Coronary artery (tissue), 2 donors: ENCODE measurements around the gene TSPAN17.

ENCODE experiments used
- DNase-seq: peaks from one replicate; pipeline ENCODE4 v3.0.0-alpha.2; 2017; ENCODE audit warnings: low spot score
- H3K27ac ChIP-seq, 2 donors: fragments of 200-600 bp; sonication (generic); one replicate each; pipeline ENCODE4 v1.5.1; 2016 to 2019
- H3K4me3 ChIP-seq: fragments of 200-600 bp; sonication (generic); 2 replicates; pipeline ENCODE4 v1.5.1; 2016; ENCODE audit warnings: mild to moderate bottlenecking, moderate library complexity
- TF ChIP-seq, protein P1 (sequence below): fragments of 200-600 bp; sonication (generic); IDR thresholded peaks from one replicate; pipeline ENCODE4 v1.5.1; 2019; ENCODE audit warnings: antibody characterized with exemption

Gene TSPAN17

DNA sequence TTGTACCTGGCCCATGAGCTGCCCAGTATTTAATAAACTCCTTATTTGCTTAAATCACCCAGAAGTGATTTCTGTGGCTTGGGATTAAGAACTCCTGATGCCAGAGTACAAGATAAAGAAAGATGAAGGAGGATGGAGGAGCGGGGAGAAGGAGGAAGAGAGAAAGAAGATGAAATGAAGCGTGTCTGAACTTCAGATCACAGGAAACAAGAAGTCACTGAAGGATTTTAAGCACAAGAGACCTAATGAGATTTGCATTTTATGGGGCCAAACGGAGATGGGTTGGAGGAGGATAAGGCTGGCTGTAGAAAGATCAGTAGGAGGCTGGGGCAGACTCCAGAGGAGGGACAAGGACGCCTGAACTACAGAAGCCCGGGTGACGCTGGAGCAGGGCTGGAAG is 13.7 kb upstream of the TSPAN17 start:
- TF ChIP-seq, protein P1, sequence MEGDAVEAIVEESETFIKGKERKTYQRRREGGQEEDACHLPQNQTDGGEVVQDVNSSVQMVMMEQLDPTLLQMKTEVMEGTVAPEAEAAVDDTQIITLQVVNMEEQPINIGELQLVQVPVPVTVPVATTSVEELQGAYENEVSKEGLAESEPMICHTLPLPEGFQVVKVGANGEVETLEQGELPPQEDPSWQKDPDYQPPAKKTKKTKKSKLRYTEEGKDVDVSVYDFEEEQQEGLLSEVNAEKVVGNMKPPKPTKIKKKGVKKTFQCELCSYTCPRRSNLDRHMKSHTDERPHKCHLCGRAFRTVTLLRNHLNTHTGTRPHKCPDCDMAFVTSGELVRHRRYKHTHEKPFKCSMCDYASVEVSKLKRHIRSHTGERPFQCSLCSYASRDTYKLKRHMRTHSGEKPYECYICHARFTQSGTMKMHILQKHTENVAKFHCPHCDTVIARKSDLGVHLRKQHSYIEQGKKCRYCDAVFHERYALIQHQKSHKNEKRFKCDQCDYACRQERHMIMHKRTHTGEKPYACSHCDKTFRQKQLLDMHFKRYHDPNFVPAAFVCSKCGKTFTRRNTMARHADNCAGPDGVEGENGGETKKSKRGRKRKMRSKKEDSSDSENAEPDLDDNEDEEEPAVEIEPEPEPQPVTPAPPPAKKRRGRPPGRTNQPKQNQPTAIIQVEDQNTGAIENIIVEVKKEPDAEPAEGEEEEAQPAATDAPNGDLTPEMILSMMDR = no peak
- Histone ChIP-seq H3K27ac (no peak overlapping the region), H3K4me3 (no peak overlapping the region)
- no peak for DNase-seq

DNA sequence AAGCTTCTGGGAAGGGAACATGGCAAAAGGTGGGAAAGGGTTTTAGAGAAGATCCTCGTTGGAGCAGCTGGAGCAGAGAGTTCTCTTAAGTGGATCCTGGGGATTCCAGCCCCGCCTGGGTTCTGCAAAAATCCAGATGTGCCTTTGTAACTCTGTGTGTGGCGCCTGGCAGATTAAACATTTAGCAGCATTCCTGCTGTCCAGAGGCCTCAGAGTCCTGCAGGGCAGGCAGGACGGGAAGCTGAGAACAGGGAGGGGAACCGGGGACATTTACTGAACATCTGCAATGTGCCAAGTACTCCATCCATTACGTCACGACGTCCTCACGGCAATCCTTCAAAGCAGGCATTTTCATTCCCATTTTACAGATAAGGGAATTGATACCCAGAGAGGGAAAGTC is 10.9 kb upstream of the TSPAN17 start:
- no peak overlapping the region for H3K4me3 ChIP-seq
- no peak for DNase-seq
- no peak overlapping the region for H3K27ac ChIP-seq
- TF ChIP-seq, protein P1 = no peak

GRCh38 chr5:176637556-176637955 is 9.7 kb upstream of the TSPAN17 start:
- Histone ChIP-seq H3K27ac (no peak overlapping the region), H3K4me3 (no peak overlapping the region)
- no peak for DNase-seq
- TF ChIP-seq, protein P1 = no peak

DNA sequence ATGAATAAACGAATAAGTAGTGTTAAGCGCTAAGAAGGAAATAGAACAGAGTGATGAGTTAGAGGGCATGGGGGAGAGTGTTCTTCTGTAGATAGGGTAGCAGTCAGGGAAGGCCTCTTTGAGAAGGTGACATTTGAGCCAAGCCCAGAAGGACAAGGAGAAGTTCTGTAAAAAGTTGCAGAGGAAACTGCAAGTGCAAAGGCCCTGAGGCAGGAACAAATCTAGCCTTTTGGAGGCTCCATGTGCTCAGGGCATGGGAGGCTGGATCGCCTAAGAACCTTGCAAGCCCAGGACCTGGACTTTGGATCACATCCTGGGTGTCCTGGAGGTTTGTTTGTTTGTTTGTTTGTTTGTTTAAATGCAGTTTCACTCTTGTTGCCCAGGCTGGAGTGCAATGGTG is 8.8 kb upstream of the TSPAN17 start:
- TF ChIP-seq, protein P1 = no peak

DNA sequence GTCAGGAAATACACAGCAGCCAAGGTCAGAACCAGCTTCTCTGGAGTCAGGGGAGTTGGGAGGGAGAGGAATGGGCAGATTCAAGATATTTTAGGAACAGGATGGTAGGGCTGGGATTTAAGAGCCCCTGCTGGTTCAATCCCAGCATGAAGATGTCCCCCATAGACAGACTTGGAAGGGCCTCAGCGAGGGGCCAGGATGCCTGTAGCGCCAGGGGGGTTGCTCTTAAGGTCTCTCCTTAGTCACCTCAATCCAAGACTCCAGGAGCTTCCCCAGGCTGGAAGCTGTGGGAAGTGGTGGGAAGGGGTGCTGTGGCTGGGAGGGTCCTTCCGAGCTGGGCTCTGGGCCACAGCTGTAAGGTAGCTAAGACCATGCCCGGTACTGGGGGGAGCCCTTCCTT is 8.1 kb upstream of the TSPAN17 start:
- Histone ChIP-seq H3K4me3 (no peak overlapping the region), H3K27ac (no peak overlapping the region)
- no peak for DNase-seq
- TF ChIP-seq, protein P1 = no peak

More for the DNA sequence above, 8.8 kb upstream of the TSPAN17 start:
- DNase-seq = no peak
- Histone ChIP-seq H3K4me3 (no peak overlapping the region), H3K27ac (no peak overlapping the region)

GRCh38 chr5:176639981-176640380 is 7.3 kb upstream of the TSPAN17 start:
- TF ChIP-seq, protein P1 = no peak
- Histone ChIP-seq H3K4me3 (no peak overlapping the region), H3K27ac (no peak overlapping the region)
- DNase-seq = no peak

DNA sequence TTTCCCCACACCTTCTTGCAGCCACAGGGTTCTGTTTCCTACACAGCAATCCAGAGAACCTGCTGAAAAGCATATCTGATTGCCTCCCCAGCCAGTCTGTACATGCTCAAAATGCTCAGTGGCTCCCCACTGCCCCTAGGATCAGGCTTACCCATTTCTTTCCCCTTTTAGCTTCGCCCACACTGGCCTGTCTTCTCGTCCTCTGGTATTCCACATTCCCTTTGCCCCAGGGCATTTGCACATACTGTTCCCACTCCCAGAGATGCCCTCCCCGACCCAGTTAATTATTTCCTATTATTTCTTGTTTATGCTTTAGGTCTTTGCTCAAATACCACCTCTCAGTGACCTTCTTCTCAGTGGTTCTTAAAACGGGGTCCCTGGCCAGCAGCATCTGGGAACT is 6.7 kb upstream of the TSPAN17 start:
- DNase-seq = no peak
- TF ChIP-seq, protein P1 = no peak

More for the DNA sequence above, 6.7 kb upstream of the TSPAN17 start:
- Histone ChIP-seq H3K27ac (no peak overlapping the region), H3K4me3 (no peak overlapping the region)
